ENCODE measurements around the gene FAM131A.

FAM131A gene

DNA sequence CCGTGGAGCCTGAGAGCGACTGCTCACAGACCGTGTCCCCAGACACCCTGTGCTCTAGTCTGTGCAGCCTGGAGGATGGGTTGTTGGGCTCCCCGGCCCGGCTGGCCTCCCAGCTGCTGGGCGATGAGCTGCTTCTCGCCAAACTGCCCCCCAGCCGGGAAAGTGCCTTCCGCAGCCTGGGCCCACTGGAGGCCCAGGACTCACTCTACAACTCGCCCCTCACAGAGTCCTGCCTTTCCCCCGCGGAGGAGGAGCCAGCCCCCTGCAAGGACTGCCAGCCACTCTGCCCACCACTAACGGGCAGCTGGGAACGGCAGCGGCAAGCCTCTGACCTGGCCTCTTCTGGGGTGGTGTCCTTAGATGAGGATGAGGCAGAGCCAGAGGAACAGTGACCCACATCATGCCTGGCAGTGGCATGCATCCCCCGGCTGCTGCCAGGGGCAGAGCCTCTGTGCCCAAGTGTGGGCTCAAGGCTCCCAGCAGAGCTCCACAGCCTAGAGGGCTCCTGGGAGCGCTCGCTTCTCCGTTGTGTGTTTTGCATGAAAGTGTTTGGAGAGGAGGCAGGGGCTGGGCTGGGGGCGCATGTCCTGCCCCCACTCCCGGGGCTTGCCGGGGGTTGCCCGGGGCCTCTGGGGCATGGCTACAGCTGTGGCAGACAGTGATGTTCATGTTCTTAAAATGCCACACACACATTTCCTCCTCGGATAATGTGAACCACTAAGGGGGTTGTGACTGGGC, 7.3 kb downstream of the FAM131A start:
- Mint-ChIP-seq H3K27ac (no peak overlapping the region), H3K4me3 (no peak overlapping the region), H3K36me3 (peaks cover 20% of the 10 kb centered on the region), H3K9me3 (no peaks in the 10 kb centered on the region), H3K27me3 (no peaks in the 10 kb centered on the region), H3K4me1 (no peaks in the 10 kb centered on the region)
- ATAC-seq = no peak

- Mint-ChIP-seq H3K9me3 (no peaks in the 10 kb centered on the region), H3K4me3 (no peak overlapping the region), H3K4me1 (no peaks in the 10 kb centered on the region), H3K27ac (no peak overlapping the region), H3K36me3 (peaks cover 20% of the 10 kb centered on the region), H3K27me3 (no peaks in the 10 kb centered on the region)
- ATAC-seq = peak; percentile 55
These were observed 8.1 kb downstream of the FAM131A start for GRCh38 chr3:184345317-184346144.

- Mint-ChIP-seq H3K27me3 (no peaks in the 10 kb centered on the region), H3K36me3 (peaks cover 17% of the 10 kb centered on the region), H3K27ac (no peak overlapping the region), H3K4me1 (no peaks in the 10 kb centered on the region), H3K9me3 (no peaks in the 10 kb centered on the region), H3K4me3 (no peak overlapping the region)
- no peak for ATAC-seq
These were observed 9.2 kb downstream of the FAM131A start for GRCh38 chr3:184346480-184347190.

DNA sequence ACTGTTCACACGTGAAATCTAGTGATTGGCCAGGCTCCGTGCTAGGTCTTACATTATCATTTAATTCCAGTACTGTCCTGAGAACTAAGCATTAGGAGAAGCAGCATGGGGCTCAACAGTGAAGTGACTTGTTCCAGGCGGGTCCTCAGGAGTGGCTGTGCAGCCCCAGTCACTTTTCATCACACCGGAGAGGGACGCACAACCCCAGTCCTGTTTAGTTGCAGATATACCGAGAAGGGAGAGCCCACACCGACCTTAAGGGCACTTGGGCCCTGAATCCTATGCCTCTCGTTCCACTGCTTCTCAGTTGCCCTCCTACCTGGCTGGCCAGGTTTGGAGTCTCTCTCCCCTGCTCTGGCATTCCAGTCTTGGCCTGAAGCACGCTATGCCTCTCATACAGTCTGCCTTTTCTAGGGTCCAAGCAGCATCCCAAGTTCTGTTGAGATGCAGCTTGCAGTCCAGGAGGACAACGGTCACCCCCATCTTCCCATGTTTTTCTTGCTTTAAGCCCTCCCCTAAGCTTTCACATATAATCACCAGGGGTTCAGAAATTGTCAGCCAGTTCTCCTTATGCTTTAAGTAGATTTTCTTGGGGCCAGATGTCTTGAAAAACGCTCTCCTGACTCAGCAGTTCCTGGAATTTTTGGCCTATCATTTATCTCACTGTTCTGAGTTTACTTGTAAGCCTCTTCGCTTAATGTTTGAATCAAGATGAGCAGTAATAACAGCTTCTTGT, 10.1 kb downstream of the FAM131A start:
- ATAC-seq = no peak
- no peaks in the 10 kb centered on the region for H3K9me3 Mint-ChIP-seq
- H3K36me3 Mint-ChIP-seq = peaks cover 24% of the 10 kb centered on the region
- no peaks in the 10 kb centered on the region for H3K4me1 Mint-ChIP-seq
- H3K27me3 Mint-ChIP-seq = no peaks in the 10 kb centered on the region
- no peak overlapping the region for H3K27ac Mint-ChIP-seq
- H3K4me3 Mint-ChIP-seq = no peak overlapping the region

GRCh38 chr3:184348057-184348382, 10.6 kb downstream of the FAM131A start:
- no peaks in the 10 kb centered on the region for H3K9me3 Mint-ChIP-seq
- no peak for ATAC-seq
- H3K36me3 Mint-ChIP-seq = peaks cover 21% of the 10 kb centered on the region
- H3K4me3 Mint-ChIP-seq = no peak overlapping the region
- H3K4me1 Mint-ChIP-seq = no peaks in the 10 kb centered on the region
- no peaks in the 10 kb centered on the region for H3K27me3 Mint-ChIP-seq
- H3K27ac Mint-ChIP-seq = no peak overlapping the region

DNA sequence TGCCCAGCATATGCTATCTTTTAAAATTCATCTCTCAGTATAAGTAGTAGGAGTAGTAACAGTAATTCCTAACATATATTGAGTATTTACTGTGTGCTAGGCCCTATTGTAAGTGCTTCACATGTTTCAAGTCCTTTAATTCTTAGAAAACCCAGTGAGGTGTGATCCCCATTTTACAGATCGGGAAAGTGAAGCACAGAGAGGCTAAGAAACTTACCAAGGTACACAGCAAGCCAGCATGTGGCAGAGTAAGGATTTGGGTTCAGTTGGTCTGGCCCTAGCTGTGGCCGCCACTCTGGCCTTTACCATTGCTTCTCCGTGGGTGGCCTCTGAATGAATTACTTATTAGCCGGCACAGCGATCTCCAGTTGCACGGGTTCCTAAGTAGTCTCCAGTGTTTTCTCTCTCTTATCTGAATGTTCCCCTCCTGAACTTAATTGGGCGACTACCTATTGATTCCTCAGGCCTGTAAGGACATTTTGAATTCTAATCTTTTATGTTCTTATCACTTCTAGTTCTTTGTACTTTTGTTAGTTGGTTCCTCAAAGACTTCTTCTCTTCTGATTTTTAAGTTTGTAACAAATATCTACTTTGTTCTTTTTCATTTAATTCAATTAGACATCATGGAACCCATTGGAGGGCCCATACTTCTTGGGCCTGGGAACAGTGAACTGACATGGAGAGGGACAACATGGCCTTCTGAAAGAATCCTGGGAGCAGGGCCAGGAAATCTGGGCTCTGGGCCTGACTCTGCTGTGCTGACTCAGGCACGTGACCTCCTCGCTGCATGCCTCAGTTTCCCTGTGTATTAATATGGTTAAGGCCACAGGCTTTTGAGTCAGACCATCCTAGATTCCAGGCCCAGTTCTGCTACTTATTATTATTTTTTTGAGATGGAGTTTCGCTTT, 12.4 kb downstream of the FAM131A start:
- H3K27me3 Mint-ChIP-seq = no peaks in the 10 kb centered on the region
- no peak overlapping the region for H3K27ac Mint-ChIP-seq
- no peaks in the 10 kb centered on the region for H3K4me1 Mint-ChIP-seq
- no peak overlapping the region for H3K4me3 Mint-ChIP-seq
- H3K9me3 Mint-ChIP-seq = no peaks in the 10 kb centered on the region
- no peak for ATAC-seq
- H3K36me3 Mint-ChIP-seq = peaks cover 18% of the 10 kb centered on the region

GRCh38 chr3:184350618-184351017, 13.2 kb downstream of the FAM131A start:
- Mint-ChIP-seq H3K9me3 (no peaks in the 10 kb centered on the region), H3K4me3 (no peak overlapping the region), H3K27ac (no peak overlapping the region), H3K27me3 (no peaks in the 10 kb centered on the region), H3K36me3 (peaks cover 17% of the 10 kb centered on the region), H3K4me1 (no peaks in the 10 kb centered on the region)
- ATAC-seq = no peak

DNA sequence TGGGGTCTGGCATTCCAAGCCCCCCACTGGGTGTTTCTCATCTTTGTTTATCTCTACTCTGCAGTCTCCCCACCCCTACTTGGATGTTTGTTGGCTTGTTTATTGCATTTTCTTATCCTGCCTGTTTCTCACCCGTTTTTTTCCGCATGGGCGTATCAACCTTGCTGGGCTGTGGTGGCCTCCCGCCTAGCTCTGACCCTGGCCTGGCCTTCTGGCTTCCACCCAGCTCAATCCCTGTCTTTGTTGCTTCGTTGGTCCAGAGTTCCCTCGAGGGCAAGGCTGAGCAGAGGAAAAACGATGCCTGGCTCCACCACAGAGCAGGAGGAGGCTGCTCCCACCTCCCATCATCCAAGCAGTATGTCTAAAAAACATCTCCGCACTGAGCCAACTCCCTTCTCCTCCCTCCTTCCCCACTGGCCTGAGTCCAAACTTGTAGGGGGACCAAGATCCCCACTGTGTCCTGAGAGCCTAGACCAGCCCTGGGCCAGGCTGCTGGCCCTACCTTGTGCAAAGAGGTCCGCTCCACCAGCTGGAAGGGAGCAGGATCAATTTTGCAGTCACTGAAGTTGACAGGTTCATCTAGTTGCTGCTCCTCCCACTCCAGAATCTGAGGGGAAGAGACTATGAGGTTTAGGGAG, 14.2 kb downstream of the FAM131A start:
- no peak for ATAC-seq
- peaks cover 16% of the 10 kb centered on the region for H3K36me3 Mint-ChIP-seq
- H3K9me3 Mint-ChIP-seq = no peaks in the 10 kb centered on the region
- H3K4me3 Mint-ChIP-seq = no peak overlapping the region
- H3K27ac Mint-ChIP-seq = no peak overlapping the region
- H3K4me1 Mint-ChIP-seq = no peaks in the 10 kb centered on the region
- no peaks in the 10 kb centered on the region for H3K27me3 Mint-ChIP-seq

- no peaks in the 10 kb centered on the region for H3K27me3 Mint-ChIP-seq
- peaks cover 16% of the 10 kb centered on the region for H3K36me3 Mint-ChIP-seq
- ATAC-seq = no peak
- no peaks in the 10 kb centered on the region for H3K9me3 Mint-ChIP-seq
- no peak overlapping the region for H3K27ac Mint-ChIP-seq
- H3K4me1 Mint-ChIP-seq = no peaks in the 10 kb centered on the region
- no peak overlapping the region for H3K4me3 Mint-ChIP-seq
These were observed 14.9 kb downstream of the FAM131A start for GRCh38 chr3:184352149-184352785.

DNA sequence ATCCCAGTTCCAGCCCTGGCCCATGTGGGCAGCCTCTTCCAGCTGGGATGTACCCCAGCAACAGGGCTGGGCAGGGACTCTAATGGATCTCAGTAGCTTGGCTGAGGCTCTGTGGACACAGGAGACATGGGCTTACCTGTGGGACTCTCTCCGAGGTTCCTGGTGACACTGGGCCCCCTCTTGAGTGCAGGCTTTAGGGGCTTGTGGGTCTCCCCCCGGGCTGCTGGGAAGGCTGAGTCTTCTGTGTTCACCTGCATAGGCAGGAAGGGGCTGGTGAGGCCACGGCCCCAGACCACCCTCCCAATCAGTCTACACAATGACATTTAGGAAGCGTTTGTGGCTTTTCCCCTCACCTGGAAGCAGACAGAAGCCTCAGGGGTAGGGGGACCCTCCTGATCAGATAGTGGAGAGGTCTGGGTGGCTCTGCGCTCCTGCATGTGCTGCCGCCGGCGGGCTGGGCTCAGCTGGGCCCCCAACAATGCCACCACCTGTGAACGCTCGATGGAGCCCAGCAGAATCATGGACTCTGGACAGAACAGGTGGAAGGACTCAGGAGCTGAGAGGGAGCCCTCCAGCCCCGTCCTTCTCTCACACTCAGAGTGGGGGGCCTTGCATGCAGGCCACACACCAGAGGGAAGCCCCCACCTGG, 15.6 kb downstream of the FAM131A start:
- Mint-ChIP-seq H3K9me3 (no peaks in the 10 kb centered on the region), H3K27ac (no peak overlapping the region), H3K4me1 (no peaks in the 10 kb centered on the region), H3K4me3 (no peak overlapping the region), H3K36me3 (peaks cover 16% of the 10 kb centered on the region), H3K27me3 (no peaks in the 10 kb centered on the region)
- ATAC-seq = no peak

GRCh38 chr3:184353546-184353941, 16.1 kb downstream of the FAM131A start:
- ATAC-seq = no peak
- Mint-ChIP-seq H3K27me3 (no peaks in the 10 kb centered on the region), H3K4me1 (no peaks in the 10 kb centered on the region), H3K27ac (no peak overlapping the region), H3K36me3 (peaks cover 16% of the 10 kb centered on the region), H3K9me3 (no peaks in the 10 kb centered on the region), H3K4me3 (no peak overlapping the region)

DNA sequence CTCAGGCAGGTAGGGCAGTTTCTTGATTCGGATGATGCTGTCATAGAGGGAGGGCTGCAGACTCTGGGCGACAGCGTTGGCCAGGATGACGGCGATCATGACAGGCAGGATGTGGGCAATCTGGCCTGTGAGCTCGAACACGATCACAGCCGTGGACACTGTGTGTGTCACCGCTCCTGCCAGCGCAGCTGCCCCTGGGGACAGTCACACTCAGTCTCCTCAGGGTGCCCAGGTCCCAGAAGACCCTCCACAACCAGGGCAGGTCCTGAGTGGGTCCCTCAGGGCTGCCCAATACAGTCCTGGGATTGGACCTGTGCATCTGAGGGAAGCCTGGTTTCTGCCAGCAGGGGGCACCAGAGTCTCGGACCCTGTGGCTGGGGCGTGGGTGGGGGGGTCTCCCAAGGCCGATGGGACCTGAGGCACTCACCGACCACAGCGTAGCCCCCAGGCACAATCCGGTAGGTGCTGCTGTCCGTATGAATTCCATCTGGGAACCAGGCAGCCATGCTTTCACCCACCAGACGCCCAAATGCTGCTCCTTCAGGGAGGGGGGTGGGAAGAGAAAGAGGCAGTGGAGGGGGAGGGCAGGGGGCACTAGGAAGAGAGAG, 16.8 kb downstream of the FAM131A start:
- Mint-ChIP-seq H3K36me3 (peaks cover 16% of the 10 kb centered on the region), H3K4me1 (no peaks in the 10 kb centered on the region), H3K27me3 (no peaks in the 10 kb centered on the region), H3K9me3 (no peaks in the 10 kb centered on the region), H3K27ac (no peak overlapping the region), H3K4me3 (no peak overlapping the region)
- ATAC-seq = peak; percentile 66

DNA sequence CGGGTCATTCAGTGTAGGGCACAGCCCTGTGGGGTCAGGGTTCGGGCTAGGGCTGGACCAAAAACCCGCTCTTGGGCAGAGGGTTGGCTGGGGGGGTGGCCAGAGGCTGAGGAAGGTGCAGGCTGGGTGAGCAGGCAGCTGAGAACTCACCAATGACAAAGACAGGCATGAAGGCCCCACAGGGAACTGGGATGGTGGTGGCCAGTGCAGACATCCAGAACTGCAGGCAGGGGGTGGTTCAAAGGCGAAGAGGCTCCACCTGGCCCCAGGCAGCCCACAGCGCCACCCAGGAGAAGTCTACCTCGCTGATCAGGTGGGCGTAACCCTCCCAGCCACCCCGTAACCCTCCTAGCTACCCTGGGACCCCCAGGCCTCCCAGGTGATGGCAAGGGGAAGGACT, 17.4 kb downstream of the FAM131A start:
- ATAC-seq = no peak

More for the DNA sequence above, 17.4 kb downstream of the FAM131A start:
- no peak overlapping the region for H3K4me3 Mint-ChIP-seq
- H3K27me3 Mint-ChIP-seq = no peaks in the 10 kb centered on the region
- peaks cover 16% of the 10 kb centered on the region for H3K36me3 Mint-ChIP-seq
- no peak overlapping the region for H3K27ac Mint-ChIP-seq
- peaks cover 1% of the 10 kb centered on the region for H3K4me1 Mint-ChIP-seq
- H3K9me3 Mint-ChIP-seq = no peaks in the 10 kb centered on the region
